OCI-LY1 (cell line): ENCODE measurements around the gene AGPAT3.

Source experiments
- EZH2 ChIP-seq: fragments of 200-600 bp; sonication (generic), shearing (Covaris generic); IDR thresholded peaks from 2 replicates; pipeline ENCODE4 v1.8.0; 2017; ENCODE audit warnings: borderline replicate concordance, mixed run types, mild to moderate bottlenecking, antibody characterized with exemption, low read length, moderate library complexity, mixed read lengths
- TF ChIP-seq, protein P1 (sequence below): fragments of 200-600 bp; sonication (generic), shearing (Covaris generic); IDR thresholded peaks from 2 replicates; pipeline ENCODE4 v1.5.1; 2017; ENCODE audit warnings: mild to moderate bottlenecking, antibody characterized with exemption, low read length, moderate library complexity, mixed read lengths

DNA sequence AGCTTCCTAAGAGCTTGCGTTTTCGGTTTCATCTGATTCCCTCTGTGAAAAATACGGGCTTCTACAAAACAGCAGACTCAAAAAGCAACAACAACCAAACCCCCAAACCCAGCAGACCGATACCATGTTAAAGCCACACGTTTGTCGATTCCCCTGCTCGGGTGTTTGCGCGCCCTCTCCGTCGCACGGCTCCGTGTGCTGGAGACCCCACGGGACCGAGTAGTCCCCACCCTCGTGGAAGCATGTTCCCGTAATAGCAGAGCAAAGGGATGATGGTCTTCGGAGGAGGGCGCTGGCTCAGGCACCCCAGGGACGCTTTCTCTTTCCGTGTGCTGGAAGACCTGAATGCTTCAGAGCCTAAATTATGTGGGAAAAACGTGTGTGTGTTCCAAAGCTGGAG is 42.7 kb downstream of the AGPAT3 start:
- TF ChIP-seq, protein P1, sequence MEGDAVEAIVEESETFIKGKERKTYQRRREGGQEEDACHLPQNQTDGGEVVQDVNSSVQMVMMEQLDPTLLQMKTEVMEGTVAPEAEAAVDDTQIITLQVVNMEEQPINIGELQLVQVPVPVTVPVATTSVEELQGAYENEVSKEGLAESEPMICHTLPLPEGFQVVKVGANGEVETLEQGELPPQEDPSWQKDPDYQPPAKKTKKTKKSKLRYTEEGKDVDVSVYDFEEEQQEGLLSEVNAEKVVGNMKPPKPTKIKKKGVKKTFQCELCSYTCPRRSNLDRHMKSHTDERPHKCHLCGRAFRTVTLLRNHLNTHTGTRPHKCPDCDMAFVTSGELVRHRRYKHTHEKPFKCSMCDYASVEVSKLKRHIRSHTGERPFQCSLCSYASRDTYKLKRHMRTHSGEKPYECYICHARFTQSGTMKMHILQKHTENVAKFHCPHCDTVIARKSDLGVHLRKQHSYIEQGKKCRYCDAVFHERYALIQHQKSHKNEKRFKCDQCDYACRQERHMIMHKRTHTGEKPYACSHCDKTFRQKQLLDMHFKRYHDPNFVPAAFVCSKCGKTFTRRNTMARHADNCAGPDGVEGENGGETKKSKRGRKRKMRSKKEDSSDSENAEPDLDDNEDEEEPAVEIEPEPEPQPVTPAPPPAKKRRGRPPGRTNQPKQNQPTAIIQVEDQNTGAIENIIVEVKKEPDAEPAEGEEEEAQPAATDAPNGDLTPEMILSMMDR = no peak
- no peak for TF ChIP-seq EZH2
